EH (cell line): Measurements from ENCODE around the gene ZFP62.

Experiments
- DNase-seq: peaks from one replicate; pipeline ENCODE4 v3.0.0-alpha.2; 2015; ENCODE audit warnings: low read depth

ZFP62 gene

GRCh38 chr5:180810210-180810958 lies 50.7 kb downstream of the ZFP62 start:
- DNase-seq, result peak; percentile 94

DNA sequence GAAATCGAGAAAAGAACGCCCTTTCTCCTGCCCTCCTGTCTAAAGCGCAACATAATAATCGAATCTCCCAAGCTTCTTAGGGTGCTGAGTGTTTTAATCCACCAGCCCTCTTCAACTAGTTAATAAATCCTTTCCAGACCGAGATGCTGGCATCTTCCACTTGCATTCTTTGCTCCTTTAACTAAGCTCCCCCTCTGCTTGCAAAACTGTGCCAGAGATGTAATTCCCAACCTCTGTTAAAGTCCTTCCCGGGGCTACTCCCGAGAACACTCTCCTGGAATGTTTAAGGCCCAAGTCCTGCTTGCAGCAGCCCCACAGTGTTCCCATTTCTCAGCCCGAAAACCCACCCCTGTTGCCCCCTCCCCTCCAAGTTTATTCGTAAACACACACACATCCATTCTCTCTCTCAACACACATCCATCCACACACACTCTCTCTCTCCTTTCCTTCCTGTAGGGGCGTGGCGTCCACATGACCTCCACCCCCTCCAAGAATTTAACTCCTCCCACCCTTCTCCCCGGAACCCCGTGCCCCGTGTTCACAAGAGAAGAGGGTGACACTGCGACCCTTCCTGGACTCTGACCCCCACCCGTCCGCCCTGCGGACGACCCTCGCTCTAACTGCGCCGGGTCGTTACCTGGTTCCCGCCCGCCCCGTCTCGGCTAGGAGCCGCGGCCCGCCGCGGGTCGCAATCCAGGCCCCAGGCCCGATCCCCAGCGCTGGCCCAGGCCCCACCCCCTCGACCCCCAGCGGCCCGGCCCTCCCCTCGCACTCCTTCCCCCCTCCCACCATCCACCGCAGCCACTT lies 51.5 kb downstream of the ZFP62 start:
- DNase-seq, result peak; percentile 94

- no peak for DNase-seq
Measured at GRCh38 chr5:180808461-180809000, 52.5 kb downstream of the ZFP62 start.

DNA sequence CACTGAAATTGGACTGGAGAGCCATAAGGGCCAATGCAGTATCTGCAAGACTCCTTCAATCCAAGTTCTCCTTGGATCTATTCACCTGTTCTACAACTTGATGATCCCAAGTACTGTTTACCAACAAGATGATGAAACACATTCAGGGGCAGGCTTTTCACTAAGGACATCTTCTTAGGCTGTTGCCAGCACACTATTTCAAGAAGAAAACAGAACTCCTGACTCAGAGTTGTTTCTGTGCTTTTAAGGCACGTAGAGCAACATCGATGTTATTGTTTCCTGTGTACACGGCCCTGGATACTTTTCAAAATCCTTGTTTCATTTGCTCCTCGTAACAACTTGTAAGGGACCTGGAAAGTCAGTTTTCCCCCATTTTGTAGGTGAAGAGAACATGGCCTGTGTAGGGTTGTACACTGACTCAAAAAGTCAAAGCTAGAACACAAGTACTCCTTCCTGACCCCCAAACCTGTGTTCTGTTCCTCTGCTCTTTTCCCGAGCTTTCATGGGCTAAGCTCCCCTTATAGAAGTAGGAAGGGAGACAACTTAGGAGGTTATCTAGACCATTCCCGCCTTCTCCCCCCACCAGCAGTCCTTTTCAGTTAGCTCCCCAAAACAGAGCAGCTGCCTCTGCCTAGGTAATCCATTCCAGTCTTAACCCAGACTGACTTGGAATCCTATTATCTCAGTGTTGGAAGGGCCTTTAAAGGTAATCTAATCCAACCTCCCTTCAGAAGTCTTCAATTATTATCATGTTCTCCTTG lies 53.2 kb downstream of the ZFP62 start:
- DNase-seq, result peak; percentile 39

GRCh38 chr5:180807046-180807445 lies 54.0 kb downstream of the ZFP62 start:
- DNase-seq, result no peak

DNA sequence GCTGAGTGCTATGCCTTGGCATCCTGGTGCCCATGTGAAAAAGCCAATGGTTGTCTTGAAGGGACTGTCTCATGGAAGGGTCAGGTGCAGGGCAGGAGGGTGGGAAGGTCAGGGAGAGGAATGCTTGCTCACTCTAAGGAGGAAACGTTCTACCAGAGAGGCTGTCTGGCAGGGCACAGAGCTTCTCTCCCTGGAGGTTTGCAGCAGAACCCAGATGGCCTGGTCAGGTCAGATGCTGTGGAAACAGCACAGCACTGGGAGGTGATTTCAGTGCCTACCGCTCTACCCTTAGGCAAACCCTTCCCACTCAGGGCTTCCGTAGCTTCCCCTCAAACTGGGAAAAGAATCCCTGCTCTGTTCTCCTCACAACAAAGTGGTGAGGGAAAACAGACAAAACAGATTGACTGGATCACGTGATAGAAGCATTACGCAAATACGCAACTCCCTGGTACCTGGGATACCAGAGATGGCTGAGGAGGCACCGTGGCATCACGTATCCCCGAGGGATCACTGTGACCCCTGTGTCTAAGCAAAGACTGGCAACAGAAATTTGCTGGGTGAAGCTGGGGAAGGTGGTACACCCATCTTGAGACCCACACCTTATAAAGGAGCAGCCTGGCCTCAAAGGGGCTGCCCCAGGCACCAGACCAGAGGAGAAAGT lies 54.6 kb downstream of the ZFP62 start:
- DNase-seq, result no peak

DNA sequence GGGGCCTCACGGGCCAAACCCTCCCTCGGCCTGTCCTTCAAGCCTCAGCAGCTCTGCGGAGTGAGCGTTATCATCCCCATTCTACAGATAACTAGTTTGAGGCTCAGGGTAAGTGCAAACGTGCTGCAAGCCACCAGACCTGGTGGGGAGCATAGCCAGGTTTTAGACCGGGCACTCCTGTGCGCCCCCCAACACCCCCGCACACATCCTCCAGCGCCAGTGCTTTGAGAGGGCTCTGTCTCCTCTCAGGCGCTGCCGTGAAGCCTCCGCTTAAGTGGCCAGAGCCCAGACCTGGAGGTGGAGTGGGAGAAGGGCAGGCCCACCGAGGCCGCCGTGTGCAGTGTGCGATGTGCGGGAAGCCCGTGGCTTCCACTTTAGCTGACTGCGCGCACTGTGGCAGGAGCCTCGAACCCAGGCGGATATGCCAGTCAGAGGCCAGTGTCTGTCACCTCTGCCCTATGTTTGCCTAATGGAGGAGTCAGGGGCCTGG lies 56.9 kb downstream of the ZFP62 start:
- DNase-seq, result no peak

DNA sequence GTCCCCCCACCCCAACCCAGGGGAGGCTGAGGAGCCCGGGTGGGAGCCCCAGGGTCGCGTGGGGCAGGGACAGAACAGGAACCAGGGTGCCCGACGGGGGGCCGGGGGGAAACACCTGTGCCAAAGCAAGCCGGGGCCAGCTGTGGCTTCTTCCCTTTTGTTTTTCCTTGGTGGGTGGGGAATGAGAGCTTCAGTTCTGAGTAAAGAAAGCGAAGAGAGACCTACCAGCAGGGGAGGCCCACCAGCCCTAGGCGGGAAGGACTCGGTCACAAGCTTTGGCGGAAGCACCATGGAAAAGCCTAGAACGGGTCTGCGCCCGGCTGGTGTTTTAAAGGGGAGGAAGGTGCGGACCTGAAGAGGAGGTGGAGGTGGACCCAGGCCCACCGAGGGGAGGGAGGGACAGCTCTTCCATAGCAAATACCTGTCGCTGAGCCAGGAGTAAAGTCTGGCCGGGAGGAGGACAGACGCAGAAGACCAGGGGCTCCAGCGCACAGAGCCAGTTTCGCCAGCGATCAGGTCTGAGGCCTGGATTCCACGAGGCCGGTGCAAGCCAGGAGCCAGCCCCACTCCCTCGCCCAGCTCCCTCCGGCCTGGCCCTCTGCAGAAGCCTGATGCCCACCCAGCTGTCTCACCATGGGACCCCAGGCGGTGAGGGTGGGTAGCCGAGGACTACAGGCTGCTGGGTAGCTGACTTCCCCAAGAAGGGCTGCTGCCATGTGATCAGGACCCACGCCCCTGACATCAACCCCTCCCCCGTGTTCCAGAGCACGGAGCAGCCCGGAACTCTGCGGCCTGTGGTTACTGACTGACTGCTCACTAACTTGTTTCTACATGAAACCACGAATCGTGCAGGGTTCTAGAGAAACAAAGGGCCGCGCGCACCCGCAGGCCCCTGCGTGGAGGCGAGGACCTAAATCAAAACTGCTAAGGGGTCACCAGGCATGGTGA lies 57.6 kb downstream of the ZFP62 start:
- no peak for DNase-seq

DNA sequence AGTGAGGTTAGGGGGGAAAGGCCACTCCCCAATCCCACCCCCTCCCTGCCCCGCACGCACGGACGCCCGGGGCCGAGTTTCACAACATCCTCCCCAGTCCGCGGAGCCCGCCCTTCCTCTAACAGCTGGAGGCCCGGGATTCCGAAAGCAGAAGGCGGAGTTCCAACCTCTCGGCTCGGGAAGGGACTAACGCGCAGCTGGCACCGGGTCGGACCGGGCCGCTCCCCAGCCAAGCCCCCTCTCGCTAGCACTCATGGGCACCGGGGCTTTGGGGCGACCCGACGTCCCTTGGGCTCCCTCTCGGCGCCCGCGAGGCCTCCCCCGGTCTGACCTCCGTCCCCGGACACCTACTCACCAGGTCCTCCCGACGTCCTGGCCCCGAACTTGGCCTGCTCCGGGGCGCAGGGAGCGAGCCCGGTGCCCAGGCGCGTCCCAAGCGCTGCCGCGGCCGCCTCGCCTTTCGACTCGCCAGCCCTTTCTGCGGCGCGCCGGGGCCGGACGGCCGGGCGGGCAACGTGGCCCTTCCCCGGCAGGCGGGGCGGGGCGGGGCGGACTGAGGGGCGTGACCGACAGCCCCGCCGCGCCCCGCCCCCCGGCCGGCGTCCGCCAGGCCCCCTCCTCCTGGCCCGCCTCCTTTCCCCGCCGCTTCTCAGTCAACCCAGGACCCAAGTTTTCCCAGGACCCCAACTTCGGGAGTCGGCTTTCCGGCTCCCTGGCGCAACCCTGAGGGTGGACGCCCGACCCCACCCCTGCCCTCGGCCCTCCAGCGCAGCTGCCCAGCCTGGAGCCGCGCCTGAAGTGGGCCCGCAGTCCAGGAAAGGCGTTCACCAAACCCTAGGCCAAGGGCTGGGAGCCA lies 58.5 kb downstream of the ZFP62 start, which contains the start of gene MGAT1:
MGAT1 (minus strand) TSS at position 482 of the 856 bp plus-strand sequence. CDS start 9,835 bp downstream, outside the sequence.
- peak; percentile 91 for DNase-seq

DNA sequence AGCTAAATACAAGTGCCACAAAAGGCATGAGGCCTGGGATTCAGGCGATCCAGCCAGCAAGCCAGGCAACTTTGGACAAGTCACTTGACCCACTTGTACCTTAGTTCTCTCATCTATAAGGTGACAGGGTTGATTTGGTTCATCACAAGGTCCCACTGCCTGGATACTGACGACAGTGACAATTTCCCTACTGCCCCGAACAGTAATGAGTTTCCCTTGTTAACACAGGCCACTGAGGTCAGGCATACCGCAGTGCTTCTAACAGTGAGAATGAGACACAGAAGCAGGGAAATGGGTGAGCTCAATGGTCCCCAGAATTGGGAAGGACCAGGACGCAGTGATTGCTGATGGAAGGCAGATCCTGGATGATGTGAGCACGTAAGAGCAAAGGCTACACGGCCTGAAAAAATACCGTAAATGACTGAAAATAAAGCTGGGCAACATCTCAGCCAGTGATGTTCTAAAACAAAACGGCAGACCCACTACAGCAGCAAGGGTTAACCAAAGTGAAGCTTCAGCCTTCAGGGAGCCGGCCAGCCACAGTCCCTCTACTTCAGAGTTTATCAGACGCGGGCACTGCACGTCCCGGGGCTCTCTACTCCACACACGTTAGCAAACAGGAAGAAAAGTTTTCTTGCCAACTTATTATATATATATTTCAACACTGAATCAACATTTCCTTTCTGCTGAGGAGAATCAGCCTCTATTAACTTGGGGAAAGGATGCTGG lies 59.3 kb downstream of the ZFP62 start:
- no peak for DNase-seq

DNA sequence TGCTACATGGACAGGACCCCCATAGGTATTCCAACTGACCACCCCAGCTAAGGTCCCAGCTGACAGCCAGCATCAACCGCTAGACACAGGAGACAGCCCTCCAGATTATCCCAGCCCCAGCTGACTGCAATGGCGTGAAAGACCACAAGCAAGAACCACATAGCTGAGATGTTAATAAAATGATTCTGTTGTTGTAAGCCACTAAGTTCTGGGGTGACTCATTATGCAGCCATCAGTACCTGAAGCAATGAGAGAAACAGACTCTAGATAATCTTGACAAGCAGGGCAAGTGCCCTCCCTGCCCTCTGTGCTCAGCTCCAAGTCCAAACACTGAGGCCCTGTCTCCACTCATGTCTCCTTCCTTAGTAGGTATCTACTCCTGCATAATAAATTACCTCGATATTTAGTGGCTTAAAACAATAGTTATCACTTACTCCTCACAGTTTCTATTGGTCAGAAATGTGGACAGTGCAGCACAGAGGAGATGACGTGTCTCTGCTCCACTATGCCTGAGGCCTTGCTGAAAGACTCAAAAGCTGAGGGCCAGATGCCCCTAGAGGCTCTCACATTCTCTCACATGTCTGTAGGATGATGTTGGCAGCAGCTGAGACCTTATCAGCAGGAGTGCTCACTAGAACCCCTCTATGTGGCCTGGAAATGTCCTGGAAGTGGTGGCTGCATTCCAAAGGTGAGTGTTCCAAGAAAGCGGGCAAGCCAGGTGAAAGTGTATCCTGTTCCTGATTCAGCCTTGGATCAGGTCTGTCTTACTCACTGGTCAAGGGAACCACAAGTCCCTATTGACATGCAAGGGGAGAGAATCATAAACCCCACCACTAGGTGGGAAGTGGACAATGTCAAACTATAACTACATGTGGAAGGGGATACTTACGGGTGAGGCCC lies 60.9 kb downstream of the ZFP62 start:
- peak; percentile 91 for DNase-seq

DNA sequence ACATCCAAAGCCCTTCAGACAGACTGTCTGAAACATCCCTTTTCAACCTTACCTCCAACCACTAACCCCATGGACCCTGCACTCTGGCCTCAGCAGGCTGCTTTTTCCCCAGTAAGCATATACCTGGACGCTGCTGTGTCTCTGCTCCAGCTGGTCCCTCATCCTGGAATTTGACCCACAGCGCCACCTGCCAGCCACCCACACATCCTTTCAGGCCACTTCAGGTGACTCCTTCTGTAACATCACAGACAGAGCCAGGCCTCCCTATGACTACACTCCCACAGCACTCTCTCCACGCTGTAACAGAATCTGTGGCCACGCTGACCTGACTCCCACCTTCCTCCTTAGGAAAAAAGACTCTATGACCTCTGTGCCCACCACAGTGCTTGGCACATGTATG lies 61.9 kb downstream of the ZFP62 start:
- no peak for DNase-seq

- no peak for DNase-seq
Measured at GRCh38 chr5:180798193-180798592, 62.9 kb downstream of the ZFP62 start.
